Measurements from ENCODE around the gene NTSR1. TPM values are rescaled to one million over a fixed set of nuclear protein-coding genes. Genes with fewer than 3 reads are reported as not detected.
A peak's percentile ranks its signal among the peaks of the same experiment; 100 is the strongest.

Gene NTSR1
- total and polyA plus RNA-seq, 2 of the 13 experiments (the other 11 are each of a cell fraction or from before 2014, with no cell fraction given): 0.09 to 0.12 TPM

DNA sequence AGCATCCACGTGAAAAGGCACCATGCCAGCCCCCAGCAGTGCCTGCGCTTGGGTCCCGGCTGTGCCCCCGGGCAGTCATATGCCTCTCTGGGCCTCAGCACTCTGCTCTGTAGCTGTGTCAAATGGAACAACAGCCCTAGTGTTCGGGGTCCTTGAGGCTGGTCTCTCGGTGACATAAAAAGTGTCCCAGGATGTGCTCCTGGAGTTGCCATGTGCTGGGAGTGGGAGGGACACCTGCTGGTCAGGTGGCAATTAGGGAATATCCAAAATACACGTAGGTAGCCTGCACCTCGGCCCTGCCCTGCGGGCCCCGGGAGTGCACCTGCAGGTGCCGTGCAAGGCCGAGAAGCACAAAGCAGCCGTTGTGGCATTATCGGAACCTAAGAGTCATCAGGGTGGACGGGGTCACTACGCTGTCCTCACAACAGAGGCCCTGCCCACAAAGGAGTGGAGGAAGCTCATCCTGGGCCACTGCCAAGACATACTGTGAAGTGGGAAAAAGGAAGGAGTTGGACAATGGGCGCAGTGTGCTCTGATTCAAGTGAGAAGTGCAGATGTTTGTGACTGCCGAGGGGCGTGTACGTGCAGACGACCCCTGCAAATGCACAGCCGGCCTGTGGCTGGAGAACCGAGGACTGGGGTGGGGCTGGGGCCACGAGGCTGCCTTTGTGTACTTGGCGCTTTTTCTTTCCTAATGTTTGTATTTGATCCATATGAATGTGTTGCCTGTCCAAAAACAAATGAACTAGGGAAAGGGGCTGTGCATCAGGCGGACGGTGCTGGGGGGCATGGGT lies 41.7 kb upstream of the NTSR1 start (continued):
- TF ChIP-seq, protein P1, sequence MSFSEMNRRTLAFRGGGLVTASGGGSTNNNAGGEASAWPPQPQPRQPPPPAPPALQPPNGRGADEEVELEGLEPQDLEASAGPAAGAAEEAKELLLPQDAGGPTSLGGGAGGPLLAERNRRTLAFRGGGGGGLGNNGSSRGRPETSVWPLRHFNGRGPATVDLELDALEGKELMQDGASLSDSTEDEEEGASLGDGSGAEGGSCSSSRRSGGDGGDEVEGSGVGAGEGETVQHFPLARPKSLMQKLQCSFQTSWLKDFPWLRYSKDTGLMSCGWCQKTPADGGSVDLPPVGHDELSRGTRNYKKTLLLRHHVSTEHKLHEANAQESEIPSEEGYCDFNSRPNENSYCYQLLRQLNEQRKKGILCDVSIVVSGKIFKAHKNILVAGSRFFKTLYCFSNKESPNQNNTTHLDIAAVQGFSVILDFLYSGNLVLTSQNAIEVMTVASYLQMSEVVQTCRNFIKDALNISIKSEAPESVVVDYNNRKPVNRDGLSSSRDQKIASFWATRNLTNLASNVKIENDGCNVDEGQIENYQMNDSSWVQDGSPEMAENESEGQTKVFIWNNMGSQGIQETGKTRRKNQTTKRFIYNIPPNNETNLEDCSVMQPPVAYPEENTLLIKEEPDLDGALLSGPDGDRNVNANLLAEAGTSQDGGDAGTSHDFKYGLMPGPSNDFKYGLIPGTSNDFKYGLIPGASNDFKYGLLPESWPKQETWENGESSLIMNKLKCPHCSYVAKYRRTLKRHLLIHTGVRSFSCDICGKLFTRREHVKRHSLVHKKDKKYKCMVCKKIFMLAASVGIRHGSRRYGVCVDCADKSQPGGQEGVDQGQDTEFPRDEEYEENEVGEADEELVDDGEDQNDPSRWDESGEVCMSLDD (CRISPR knock-in tag; IDR thresholded peaks at IDR 0.05; ENCODE audit: borderline replicate concordance): no peak
- TF ChIP-seq, protein P2, sequence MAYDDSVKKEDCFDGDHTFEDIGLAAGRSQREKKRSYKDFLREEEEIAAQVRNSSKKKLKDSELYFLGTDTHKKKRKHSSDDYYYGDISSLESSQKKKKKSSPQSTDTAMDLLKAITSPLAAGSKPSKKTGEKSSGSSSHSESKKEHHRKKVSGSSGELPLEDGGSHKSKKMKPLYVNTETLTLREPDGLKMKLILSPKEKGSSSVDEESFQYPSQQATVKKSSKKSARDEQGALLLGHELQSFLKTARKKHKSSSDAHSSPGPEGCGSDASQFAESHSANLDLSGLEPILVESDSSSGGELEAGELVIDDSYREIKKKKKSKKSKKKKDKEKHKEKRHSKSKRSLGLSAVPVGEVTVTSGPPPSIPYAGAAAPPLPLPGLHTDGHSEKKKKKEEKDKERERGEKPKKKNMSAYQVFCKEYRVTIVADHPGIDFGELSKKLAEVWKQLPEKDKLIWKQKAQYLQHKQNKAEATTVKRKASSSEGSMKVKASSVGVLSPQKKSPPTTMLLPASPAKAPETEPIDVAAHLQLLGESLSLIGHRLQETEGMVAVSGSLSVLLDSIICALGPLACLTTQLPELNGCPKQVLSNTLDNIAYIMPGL (CRISPR knock-in tag; IDR thresholded peaks at IDR 0.05; ENCODE audit: borderline replicate concordance in 1 of 2, low read depth in 1 of 2): peak; percentile 74 to 86
- TF ChIP-seq ZFP36 (IDR thresholded peaks at IDR 0.05; ENCODE audit: borderline replicate concordance, low read depth, low read length, partially characterized antibody) (no peak), CBX2 (IDR thresholded peaks at IDR 0.05; ENCODE audit: low read depth, low read length) (no peak; the same call in 1 of the 2 replicates), CBX2 (CRISPR knock-in tag; IDR thresholded peaks at IDR 0.05; ENCODE audit: low read depth) (no peak), ZNF232 (CRISPR knock-in tag; IDR thresholded peaks at IDR 0.05; ENCODE audit: borderline replicate concordance) (peak; percentile 12; the same call in 1 of the 2 replicates), HES4 (CRISPR knock-in tag; IDR thresholded peaks at IDR 0.05; ENCODE audit: borderline replicate concordance) (no peak; the same call in 1 of the 2 replicates), ZNF335 (CRISPR knock-in tag; IDR thresholded peaks at IDR 0.05) (peak; percentile 87; the same call in 1 of the 2 replicates), NFIB (CRISPR knock-in tag; IDR thresholded peaks at IDR 0.05; ENCODE audit: borderline replicate concordance) (no peak; the same call in 1 of the 2 replicates), THYN1 (CRISPR knock-in tag; IDR thresholded peaks at IDR 0.05; ENCODE audit: borderline replicate concordance, low read depth) (peak; percentile 93; the same call in 1 of the 2 replicates), ZSCAN20 (CRISPR knock-in tag; IDR thresholded peaks at IDR 0.05; ENCODE audit: borderline replicate concordance) (no peak), ZNF292 (CRISPR knock-in tag; IDR thresholded peaks at IDR 0.05; ENCODE audit: borderline replicate concordance, low read depth) (no peak), ZNF34 (CRISPR knock-in tag; IDR thresholded peaks at IDR 0.05; ENCODE audit: borderline replicate concordance) (no peak; the same call in 1 of the 2 replicates), ZNF557 (CRISPR knock-in tag; IDR thresholded peaks at IDR 0.05) (no peak), BRCA1 (CRISPR knock-in tag; IDR thresholded peaks at IDR 0.05) (0 out of 2 replicates have a peak, but pooled peaks have one; percentile 50), PHF20 (CRISPR knock-in tag; IDR thresholded peaks at IDR 0.05) (no peak), NFATC3 (CRISPR knock-in tag; IDR thresholded peaks at IDR 0.05) (peak; percentile 98)
- TF ChIP-seq, protein P3, sequence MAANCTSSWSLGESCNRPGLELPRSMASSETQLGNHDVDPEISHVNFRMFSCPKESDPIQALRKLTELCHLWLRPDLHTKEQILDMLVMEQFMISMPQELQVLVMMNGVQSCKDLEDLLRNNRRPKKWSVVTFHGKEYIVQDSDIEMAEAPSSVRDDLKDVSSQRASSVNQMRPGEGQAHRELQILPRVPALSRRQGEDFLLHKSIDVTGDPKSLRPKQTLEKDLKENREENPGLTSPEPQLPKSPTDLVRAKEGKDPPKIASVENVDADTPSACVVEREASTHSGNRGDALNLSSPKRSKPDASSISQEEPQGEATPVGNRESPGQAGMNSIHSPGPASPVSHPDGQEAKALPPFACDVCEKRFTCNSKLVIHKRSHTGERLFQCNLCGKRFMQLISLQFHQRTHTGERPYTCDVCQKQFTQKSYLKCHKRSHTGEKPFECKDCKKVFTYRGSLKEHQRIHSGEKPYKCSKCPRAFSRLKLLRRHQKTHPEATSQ (CRISPR knock-in tag; IDR thresholded peaks at IDR 0.05; ENCODE audit: borderline replicate concordance): peak; percentile 96
- TF ChIP-seq, protein P4, sequence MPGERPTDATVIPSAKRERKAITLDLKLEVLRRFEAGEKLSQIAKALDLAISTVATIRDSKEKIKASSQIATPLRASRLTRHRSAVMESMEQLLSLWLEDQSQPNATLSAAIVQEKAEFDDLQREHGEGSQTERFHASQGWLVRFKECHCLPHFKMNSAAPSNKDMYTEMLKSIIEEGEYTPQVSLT (CRISPR knock-in tag; IDR thresholded peaks at IDR 0.05; ENCODE audit: borderline replicate concordance, low read depth): no peak
- TF ChIP-seq, protein P5, sequence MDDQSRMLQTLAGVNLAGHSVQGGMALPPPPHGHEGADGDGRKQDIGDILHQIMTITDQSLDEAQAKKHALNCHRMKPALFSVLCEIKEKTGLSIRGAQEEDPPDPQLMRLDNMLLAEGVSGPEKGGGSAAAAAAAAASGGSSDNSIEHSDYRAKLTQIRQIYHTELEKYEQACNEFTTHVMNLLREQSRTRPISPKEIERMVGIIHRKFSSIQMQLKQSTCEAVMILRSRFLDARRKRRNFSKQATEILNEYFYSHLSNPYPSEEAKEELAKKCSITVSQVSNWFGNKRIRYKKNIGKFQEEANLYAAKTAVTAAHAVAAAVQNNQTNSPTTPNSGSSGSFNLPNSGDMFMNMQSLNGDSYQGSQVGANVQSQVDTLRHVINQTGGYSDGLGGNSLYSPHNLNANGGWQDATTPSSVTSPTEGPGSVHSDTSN (CRISPR knock-in tag; IDR thresholded peaks at IDR 0.05; ENCODE audit: borderline replicate concordance): no peak
